ENCODE measurements around the gene PSME2. TPM values are rescaled to one million over a fixed set of nuclear protein-coding genes. Genes with fewer than 3 reads are reported as not detected.

The PSME2 gene
- total RNA-seq, 1 donor from 2014 or later: 138 TPM

DNA sequence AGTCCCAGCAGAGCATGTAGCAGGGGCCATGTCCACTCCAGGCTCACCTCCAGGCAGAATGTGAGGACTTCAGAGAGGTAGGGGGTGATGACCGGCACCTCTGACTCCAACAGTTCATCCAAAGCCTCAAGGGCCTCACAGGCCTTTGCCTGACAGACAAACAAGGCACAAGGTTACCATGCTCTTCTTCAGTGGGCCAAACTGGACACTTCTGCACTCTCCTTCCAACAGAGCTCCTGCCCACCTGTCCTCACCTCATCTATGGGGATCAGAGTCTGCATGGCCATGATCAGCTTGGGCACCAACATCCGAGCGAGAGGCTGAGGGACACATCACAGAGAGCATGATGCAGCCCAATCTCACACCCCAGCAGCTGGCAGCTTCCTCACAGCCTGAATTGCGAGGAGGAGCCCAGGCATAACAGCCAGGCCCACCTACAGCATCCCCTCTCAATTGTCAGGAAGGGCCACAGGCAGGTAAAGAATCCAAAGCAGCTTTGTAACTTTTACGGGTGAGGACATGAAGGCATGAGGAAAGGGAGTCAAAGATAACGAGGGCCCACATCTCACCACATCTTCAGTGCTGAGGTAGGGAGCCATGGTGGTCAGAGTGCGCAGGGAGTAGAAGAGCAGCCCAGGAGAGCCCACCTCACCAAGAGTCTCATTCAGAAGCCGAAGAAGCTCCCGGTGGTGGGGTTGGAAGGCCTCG lies 40.6 kb upstream of the PSME2 start:
- Histone ChIP-seq H3K4me1 (peaks cover 17% of the 10 kb centered on the region), H3K4me3 (no peak overlapping the region), H3K27me3 (no peaks in the 10 kb centered on the region), H3K36me3 (peaks cover 57% of the 10 kb centered on the region), H3K27ac (no peak overlapping the region), H3K9me3 (no peaks in the 10 kb centered on the region)
- intact Hi-C loops (cut with DNase I): no loop called here
- no peak for ATAC-seq
- DNase-seq: peak; percentile 33
- TF ChIP-seq, protein P1, sequence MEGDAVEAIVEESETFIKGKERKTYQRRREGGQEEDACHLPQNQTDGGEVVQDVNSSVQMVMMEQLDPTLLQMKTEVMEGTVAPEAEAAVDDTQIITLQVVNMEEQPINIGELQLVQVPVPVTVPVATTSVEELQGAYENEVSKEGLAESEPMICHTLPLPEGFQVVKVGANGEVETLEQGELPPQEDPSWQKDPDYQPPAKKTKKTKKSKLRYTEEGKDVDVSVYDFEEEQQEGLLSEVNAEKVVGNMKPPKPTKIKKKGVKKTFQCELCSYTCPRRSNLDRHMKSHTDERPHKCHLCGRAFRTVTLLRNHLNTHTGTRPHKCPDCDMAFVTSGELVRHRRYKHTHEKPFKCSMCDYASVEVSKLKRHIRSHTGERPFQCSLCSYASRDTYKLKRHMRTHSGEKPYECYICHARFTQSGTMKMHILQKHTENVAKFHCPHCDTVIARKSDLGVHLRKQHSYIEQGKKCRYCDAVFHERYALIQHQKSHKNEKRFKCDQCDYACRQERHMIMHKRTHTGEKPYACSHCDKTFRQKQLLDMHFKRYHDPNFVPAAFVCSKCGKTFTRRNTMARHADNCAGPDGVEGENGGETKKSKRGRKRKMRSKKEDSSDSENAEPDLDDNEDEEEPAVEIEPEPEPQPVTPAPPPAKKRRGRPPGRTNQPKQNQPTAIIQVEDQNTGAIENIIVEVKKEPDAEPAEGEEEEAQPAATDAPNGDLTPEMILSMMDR (IDR thresholded peaks at IDR 0.05): no peak

DNA sequence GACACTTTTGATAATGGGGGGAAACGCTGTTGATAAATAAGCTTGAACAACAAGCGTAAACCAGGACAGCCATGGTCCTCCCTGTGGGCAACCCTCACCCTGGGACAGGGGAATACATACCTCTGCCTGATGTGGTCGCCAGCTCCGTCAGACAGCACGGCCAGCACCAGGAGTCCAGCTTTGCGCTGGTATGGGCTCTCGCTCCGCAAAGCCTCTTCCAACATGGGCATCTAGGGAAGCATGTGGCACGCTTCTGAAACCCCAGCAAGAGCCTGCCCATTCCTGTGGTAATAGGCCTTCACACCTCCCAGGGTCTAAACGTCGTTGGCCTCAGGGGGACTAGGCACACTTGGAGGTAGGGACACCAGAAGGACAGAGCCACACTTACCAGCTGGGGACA lies 39.3 kb upstream of the PSME2 start:
- no peak for ATAC-seq
- Histone ChIP-seq H3K9me3 (no peaks in the 10 kb centered on the region), H3K36me3 (peaks cover 59% of the 10 kb centered on the region), H3K4me1 (peaks cover 17% of the 10 kb centered on the region), H3K4me3 (no peak overlapping the region), H3K27me3 (no peaks in the 10 kb centered on the region), H3K27ac (no peak overlapping the region)
- DNase-seq: no peak
- TF ChIP-seq, protein P1 (IDR thresholded peaks at IDR 0.05): no peak
- intact Hi-C loops (cut with DNase I): no loop called here

DNA sequence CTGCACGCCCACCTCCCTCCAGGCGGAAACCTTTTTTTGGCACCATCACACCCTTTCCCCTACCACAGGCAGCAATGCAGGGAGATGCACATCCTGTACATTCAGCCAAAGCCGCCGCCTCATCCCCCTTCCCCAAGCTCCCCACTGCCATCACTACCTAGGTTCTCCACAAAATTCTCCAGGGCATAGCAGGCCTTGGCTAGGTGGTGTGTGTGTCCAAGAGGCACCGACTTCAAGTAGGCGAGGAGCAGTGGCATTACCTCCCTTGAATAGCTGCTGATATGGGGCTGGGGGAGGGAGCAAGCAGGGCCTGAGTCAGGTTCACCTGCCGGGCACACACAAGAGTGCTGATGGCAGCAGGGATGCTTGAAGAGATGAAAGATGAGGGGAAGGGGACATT lies 38.6 kb upstream of the PSME2 start:
- peaks cover 66% of the 10 kb centered on the region for H3K36me3 ChIP-seq
- TF ChIP-seq, protein P1 (IDR thresholded peaks at IDR 0.05): no peak
- intact Hi-C loops (cut with DNase I): no loop called here
- DNase-seq (no peak), ATAC-seq (no peak)
- H3K4me3 ChIP-seq: no peak overlapping the region
- no peak overlapping the region for H3K27ac ChIP-seq
- H3K27me3 ChIP-seq: no peaks in the 10 kb centered on the region
- no peaks in the 10 kb centered on the region for H3K9me3 ChIP-seq
- peaks cover 17% of the 10 kb centered on the region for H3K4me1 ChIP-seq

DNA sequence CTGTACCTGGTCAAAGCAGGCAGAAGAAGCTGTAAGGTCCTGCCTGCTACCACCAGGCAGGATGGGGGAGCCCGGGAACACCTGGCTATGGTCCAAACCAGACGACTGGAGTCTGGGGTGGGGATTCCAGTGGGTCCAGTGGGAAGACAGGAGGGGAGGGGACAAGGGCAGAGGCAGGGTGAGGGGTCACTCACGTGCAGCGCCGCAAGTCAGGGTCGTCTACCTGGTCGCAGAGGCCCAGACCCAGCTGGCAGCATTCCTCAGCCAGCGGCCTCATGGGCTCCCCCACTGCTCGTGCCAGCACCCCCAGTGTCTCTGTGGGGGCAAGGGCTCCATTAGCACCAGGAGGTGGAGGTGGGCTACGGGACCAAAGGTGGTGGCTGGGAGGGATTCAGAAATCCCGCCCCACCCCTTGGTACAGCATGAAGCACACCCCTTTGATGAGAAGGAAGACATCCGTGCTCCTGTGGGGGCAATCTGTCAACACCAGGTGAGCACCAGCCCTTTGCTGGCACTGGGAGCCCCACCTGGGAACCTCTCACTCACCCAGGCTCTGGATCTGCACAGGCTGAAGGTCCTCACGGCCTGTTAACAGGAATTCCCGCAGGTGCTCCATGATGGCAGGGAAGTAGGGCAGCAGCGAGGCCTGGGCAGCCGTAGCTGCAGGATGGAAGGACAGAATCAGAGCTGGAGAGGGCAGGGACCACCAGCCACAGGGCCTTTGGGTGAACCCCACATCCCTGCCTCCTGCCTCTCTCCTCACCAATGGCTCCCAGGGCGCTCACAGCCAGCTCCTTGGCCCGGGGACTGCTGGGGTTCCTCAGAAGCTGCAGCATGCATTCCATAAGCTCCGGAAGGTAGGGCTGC lies 37.9 kb upstream of the PSME2 start:
- Histone ChIP-seq H3K27me3 (no peaks in the 10 kb centered on the region), H3K36me3 (peaks cover 73% of the 10 kb centered on the region), H3K9me3 (no peaks in the 10 kb centered on the region), H3K4me3 (no peak overlapping the region), H3K27ac (no peak overlapping the region), H3K4me1 (peaks cover 15% of the 10 kb centered on the region)
- TF ChIP-seq, protein P1 (IDR thresholded peaks at IDR 0.05): no peak
- ATAC-seq (no peak), DNase-seq (no peak)
- intact Hi-C loops (cut with DNase I): no loop called here

DNA sequence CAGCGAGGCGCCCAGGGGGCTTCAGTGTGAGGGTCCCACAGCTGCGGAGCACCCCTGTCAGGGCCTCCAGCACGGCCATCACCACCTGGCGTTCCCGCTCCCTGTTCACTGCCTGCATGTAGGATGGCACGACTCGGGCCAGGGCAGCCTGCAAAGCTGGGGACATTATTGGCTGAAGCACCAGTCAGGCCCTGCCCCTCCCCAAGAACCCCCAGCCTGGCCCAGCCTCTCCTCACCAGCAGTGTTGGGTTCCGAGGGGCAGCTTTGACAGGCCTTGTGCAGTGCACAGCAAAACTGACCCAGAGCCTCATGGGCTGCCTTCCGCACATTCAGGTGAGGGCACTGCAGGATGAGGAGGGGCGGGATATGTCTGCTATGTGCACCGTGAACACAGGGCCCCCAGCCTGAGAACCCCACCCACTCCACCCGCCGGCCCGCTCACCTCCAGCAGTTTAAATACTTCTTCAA lies 36.6 kb upstream of the PSME2 start:
- intact Hi-C loops (cut with DNase I): no loop called here

More for the DNA sequence above, 36.6 kb upstream of the PSME2 start:
- Histone ChIP-seq H3K27me3 (no peaks in the 10 kb centered on the region), H3K36me3 (peaks cover 86% of the 10 kb centered on the region), H3K9me3 (no peaks in the 10 kb centered on the region), H3K4me1 (peaks cover 7% of the 10 kb centered on the region), H3K27ac (no peak overlapping the region), H3K4me3 (no peak overlapping the region)
- DNase-seq (no peak), ATAC-seq (no peak)
- TF ChIP-seq, protein P1 (IDR thresholded peaks at IDR 0.05): no peak
